HUES48 (cell line): ENCODE data around the gene NABP2.

Experiments used
- H3K27ac ChIP-seq: one replicate; pipeline ENCODE4 v1.7.0; 2013; ENCODE audit warnings: low read depth, low read length, inconsistent platforms
- H3K27me3 ChIP-seq: 2 replicates; pipeline ENCODE4 v1.6.1; 2013; ENCODE audit warnings: mild to moderate bottlenecking, low read length; ENCODE audit not compliant: control insufficient read depth, insufficient read depth
- H3K36me3 ChIP-seq: 2 replicates; pipeline ENCODE4 v1.6.1; 2013; ENCODE audit warnings: low read length; ENCODE audit not compliant: control insufficient read depth, insufficient read depth
- H3K4me1 ChIP-seq: 2 replicates; pipeline ENCODE4 v1.6.1; 2013; ENCODE audit warnings: mild to moderate bottlenecking, low read length; ENCODE audit not compliant: control insufficient read depth, insufficient read depth
- H3K4me3 ChIP-seq: 2 replicates; pipeline ENCODE4 v1.5.1; 2013; ENCODE audit warnings: mild to moderate bottlenecking, low read depth, low read length
- H3K9ac ChIP-seq: 2 replicates; pipeline ENCODE4 v1.6.1; 2013; ENCODE audit warnings: mild to moderate bottlenecking, low read depth, low read length, moderate library complexity
- H3K9me3 ChIP-seq: 2 replicates; pipeline ENCODE4 v1.6.1; 2013; ENCODE audit warnings: low read length; ENCODE audit not compliant: control insufficient read depth, insufficient read depth

NABP2 gene

DNA sequence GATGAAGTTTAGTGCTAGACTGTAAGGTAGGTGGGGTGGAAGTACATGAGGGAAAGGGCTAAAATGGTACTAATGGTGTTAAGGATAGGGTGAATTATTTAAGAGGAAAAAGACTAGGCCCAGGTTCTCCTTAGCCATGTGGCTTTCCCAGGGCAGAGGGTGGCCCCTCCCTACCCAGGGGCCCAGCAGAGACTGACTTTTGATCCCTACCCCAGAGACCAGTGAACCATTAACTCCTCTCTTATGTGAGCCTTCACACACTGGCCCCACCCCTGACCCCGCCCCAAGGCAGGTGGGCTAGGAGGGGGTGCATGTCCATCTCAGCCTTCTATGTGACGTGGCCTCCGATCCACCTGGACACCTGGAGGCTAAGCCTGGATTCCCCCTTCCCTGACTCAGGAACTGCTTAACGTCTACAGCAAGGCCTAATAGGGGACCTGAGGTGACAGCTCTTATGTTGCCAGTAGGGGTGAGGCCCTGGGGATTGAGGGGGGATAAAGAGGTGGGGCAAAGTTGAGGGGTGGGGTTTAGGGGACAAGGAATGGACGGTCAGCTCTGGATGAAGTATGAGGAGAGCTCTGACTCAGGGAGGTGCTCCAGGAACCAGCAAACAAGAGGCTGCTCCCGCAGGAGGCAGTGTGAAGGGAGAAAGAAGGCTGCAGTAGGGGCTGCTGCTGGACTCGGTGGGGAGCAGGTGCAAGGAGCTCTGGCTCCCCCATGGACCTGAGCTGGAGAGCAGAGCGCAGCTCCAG, 6.5 kb downstream of the NABP2 start:
- H3K27me3 ChIP-seq = no peaks in the 10 kb centered on the region
- no peak overlapping the region for H3K9ac ChIP-seq
- no peak overlapping the region for H3K4me3 ChIP-seq
- H3K9me3 ChIP-seq = no peaks in the 10 kb centered on the region
- H3K27ac ChIP-seq = peak overlapping the region; percentile 47
- peaks cover 9% of the 10 kb centered on the region for H3K36me3 ChIP-seq
- H3K4me1 ChIP-seq = no peaks in the 10 kb centered on the region

DNA sequence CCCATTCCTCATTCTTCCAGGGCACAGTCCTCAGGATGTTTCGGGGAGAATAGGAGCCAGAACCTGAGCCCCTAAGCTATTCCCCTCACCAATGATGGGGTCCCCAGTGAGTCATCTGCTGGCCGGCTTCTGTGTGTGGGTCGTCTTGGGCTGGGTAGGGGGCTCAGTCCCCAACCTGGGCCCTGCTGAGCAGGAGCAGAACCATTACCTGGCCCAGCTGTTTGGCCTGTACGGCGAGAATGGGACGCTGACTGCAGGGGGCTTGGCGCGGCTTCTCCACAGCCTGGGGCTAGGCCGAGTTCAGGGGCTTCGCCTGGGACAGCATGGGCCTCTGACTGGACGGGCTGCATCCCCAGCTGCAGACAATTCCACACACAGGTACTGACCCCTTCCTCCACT, 7.0 kb downstream of the NABP2 start:
- H3K36me3 ChIP-seq = peaks cover 6% of the 10 kb centered on the region
- H3K4me1 ChIP-seq = no peaks in the 10 kb centered on the region
- H3K9ac ChIP-seq = no peak overlapping the region
- no peak overlapping the region for H3K4me3 ChIP-seq
- no peaks in the 10 kb centered on the region for H3K27me3 ChIP-seq
- no peak overlapping the region for H3K27ac ChIP-seq
- no peaks in the 10 kb centered on the region for H3K9me3 ChIP-seq

DNA sequence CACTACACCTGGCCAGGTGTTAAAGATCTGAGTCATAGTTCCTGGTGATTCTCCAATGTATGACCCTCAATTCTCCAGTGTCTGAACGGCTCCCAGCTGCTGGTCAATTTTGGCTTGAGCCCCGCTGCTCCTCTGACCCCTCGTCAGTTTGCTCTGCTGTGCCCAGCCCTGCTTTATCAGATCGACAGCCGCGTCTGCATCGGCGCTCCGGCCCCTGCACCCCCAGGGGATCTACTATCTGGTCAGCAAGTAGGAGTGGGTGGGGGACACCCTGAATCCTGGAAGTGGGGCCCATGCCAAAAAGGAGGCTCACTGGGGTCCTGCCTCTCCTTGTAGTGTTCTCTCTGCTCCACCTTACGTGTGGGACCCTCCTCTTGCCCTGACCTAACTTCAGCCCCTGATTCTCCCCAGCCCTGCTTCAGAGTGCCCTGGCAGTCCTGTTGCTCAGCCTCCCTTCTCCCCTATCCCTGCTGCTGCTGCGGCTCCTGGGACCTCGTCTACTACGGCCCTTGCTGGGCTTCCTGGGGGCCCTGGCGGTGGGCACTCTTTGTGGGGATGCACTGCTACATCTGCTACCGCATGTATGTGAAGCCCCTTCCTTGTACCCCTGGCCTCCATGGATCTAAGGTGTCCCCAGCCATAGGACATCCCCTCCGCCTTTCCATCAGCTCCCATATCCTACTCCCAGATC, 10.7 kb downstream of the NABP2 start:
- Histone ChIP-seq H3K36me3 (peaks cover 4% of the 10 kb centered on the region), H3K9ac (no peak overlapping the region), H3K4me3 (no peak overlapping the region), H3K27ac (no peak overlapping the region), H3K9me3 (no peaks in the 10 kb centered on the region), H3K27me3 (no peaks in the 10 kb centered on the region), H3K4me1 (0 out of 2 replicates have a peak, but pooled peaks cover 6% of the 10 kb centered on the region)

DNA sequence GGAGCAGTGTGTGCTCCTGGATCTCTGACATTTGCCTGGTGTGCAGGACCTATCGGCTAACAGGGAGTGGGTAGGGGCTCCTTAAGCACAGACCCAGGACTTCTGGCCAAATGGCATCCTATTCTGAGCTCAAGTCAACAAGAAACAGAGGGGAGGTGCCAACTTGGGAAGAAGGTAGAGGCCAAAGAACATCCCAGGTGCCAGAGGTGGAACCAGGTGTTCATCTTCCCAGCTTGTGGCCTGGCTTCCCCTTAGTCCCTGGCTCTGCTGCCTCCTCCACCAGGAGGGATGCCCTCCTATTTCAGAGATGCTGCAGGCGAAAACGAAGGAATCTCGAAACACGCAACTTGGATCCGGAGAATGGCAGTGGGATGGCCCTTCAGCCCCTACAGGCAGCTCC, 11.9 kb downstream of the NABP2 start:
- 0 out of 2 replicates have a peak, but pooled peaks cover 6% of the 10 kb centered on the region for H3K4me1 ChIP-seq
- no peak overlapping the region for H3K9ac ChIP-seq
- H3K27me3 ChIP-seq = no peaks in the 10 kb centered on the region
- no peaks in the 10 kb centered on the region for H3K9me3 ChIP-seq
- H3K27ac ChIP-seq = no peak overlapping the region
- H3K36me3 ChIP-seq = peaks cover 15% of the 10 kb centered on the region
- H3K4me3 ChIP-seq = no peak overlapping the region

DNA sequence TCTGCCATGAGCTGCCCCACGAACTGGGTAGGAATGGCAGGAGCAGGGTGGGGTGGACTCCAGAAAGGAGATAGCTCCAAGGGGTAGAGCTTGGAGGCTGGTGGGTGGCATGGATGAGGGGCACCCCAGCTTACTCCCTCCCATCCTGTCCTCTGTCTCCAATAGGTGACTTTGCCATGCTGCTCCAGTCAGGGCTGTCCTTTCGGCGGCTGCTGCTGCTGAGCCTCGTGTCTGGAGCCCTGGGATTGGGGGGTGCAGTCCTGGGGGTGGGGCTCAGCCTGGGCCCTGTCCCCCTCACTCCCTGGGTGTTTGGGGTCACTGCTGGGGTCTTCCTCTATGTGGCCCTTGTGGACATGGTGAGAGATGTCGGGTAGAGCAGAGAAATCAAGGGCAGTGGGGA, 12.8 kb downstream of the NABP2 start:
- Histone ChIP-seq H3K4me1 (0 out of 2 replicates have a peak, but pooled peaks cover 6% of the 10 kb centered on the region), H3K36me3 (peaks cover 24% of the 10 kb centered on the region), H3K4me3 (no peak overlapping the region), H3K9me3 (no peaks in the 10 kb centered on the region), H3K27me3 (no peaks in the 10 kb centered on the region), H3K9ac (no peak overlapping the region), H3K27ac (no peak overlapping the region)

DNA sequence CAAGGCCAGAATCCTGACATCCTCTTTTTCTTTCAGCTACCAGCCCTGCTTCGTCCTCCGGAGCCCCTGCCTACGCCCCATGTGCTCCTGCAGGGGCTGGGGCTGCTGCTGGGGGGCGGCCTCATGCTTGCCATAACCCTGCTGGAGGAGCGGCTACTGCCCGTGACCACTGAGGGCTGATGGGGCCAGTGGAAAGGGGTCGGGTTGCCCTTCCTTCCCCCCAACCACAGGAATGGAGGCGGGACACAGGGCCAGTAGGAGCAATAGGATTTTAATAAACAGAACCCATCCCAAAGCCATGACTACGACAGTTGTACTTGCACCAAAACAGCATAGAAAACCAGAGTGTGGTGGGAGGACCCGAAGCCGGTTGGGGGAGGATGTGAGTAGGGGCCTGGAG, 13.4 kb downstream of the NABP2 start:
- Histone ChIP-seq H3K27ac (no peak overlapping the region), H3K4me3 (no peak overlapping the region), H3K9me3 (no peaks in the 10 kb centered on the region), H3K4me1 (0 out of 2 replicates have a peak, but pooled peaks cover 6% of the 10 kb centered on the region), H3K9ac (no peak overlapping the region), H3K36me3 (peaks cover 30% of the 10 kb centered on the region), H3K27me3 (no peaks in the 10 kb centered on the region)

DNA sequence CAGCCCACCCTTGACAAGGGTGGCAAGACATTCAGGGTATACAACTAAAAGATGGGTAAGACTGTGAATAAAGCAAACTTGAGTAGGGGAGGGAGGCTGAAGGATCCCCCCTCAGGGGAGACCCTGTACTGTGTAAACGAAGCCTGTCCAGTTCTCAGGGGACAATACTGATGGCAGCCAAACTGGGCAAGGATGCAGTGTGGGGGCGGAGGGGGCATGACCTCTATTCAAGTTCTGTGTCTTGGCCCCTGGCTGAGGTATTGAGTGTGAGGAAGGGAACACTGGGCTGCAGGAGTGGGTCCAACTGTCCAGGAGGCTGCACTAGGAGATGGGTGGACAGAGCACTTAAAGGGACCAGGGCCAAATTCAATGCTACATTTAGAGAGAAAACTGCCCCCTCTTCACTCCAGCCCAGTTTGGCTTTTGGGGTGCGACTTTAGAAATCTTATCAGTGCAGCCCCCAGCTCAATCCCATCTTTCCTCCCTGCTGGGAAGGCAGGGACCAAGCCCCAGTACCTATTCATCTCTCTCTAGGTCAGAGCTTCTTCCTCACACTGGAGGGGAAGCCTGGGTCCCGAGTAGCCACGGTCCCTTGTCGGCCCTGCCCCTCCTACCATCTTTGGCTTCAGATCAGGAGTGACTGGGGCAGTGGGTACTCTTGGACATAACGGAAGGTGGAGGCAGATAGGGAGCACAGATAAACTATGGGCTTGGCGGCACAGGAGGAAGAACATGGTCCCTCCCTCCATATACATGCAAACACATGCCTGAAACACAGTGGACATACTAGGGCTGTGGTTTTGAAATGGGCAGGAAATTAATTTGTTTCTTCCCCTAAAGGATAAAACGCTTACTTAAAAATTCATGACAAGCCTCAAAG, 17.5 kb downstream of the NABP2 start:
- H3K9ac ChIP-seq = no peak overlapping the region
- 0 out of 2 replicates have a peak, but pooled peaks cover 6% of the 10 kb centered on the region for H3K4me1 ChIP-seq
- no peaks in the 10 kb centered on the region for H3K27me3 ChIP-seq
- no peak overlapping the region for H3K4me3 ChIP-seq
- H3K36me3 ChIP-seq = peaks cover 66% of the 10 kb centered on the region
- H3K27ac ChIP-seq = no peak overlapping the region
- H3K9me3 ChIP-seq = no peaks in the 10 kb centered on the region

DNA sequence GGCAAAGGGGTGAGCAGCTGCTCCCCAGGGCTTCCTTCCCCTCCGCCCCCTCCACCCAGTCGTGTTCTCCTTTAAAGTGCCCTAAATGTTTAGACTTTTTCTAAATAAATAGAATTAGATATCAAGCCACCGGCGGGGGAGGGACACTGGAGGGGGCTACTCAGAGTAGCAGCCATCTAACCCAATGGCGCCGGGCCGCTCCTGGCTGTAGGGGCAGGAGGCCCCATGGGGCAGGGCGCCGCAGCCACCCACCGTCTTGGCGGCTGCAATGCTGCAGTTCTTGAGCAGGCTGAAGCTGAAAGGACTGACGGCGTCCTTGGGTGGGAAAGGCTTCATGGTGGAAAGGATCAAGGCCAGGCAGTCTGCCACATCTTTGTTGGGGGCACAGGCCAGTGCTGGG, 18.8 kb downstream of the NABP2 start:
- H3K9ac ChIP-seq = no peak overlapping the region
- no peaks in the 10 kb centered on the region for H3K4me1 ChIP-seq
- H3K9me3 ChIP-seq = no peaks in the 10 kb centered on the region
- no peak overlapping the region for H3K4me3 ChIP-seq
- peaks cover 78% of the 10 kb centered on the region for H3K36me3 ChIP-seq
- no peaks in the 10 kb centered on the region for H3K27me3 ChIP-seq
- no peak overlapping the region for H3K27ac ChIP-seq

DNA sequence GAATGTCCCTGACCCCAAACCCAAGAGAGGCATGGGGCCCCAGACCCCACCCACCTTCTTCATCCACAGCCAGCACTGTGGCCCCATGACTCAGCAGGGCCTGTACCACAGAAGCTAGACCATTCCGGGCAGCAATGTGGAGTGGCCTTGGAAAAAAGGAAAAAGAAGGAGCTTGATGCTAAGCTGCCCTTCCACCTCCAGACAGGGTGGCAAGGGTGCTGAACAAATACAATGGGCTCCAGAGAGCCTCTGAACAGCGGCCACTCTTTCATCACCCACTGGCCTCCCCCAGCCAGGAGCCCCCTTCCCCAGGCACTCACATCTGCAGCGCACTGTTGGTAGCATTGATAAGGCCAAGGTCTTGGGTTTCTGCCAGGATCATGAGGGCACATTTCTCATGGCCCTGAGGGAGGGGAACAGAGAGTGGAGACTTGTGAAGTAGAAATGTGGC, 19.6 kb downstream of the NABP2 start:
- H3K4me1 ChIP-seq = no peaks in the 10 kb centered on the region
- no peaks in the 10 kb centered on the region for H3K27me3 ChIP-seq
- H3K27ac ChIP-seq = no peak overlapping the region
- H3K36me3 ChIP-seq = peaks cover 85% of the 10 kb centered on the region
- no peak overlapping the region for H3K9ac ChIP-seq
- no peaks in the 10 kb centered on the region for H3K9me3 ChIP-seq
- no peak overlapping the region for H3K4me3 ChIP-seq

DNA sequence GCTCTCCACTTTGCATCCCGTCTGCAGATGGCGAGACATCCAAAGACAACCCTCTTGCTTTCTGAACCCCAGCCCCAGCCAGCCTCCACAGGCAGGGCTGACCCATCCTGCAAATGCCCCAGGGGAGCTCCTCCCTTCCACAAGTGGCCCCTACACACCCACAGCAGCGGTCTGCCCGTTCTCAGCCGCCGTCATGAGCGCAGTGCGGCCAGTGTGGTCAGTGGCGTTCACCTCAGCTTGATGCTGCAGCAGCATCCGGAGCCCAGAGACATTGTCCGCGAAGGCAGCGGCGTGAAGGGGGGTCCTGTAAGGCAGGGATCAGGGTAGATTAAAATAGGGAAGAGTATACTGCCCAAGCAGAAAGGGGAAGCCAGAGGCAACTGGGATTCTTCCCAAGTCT, 20.4 kb downstream of the NABP2 start:
- H3K27me3 ChIP-seq = no peaks in the 10 kb centered on the region
- H3K4me1 ChIP-seq = no peaks in the 10 kb centered on the region
- H3K36me3 ChIP-seq = peaks cover 93% of the 10 kb centered on the region
- no peak overlapping the region for H3K4me3 ChIP-seq
- H3K27ac ChIP-seq = no peak overlapping the region
- H3K9ac ChIP-seq = no peak overlapping the region
- no peaks in the 10 kb centered on the region for H3K9me3 ChIP-seq
